HEK293 (cell line): Measurements from ENCODE around the gene SRD5A3.

ENCODE experiments used
- FEZF1 ChIP-seq: fragments of 450-650 bp; formaldehyde crosslinking; IDR thresholded peaks from 2 replicates; pipeline ENCODE4 v1.5.1; 2016; ENCODE audit warnings: missing biosample characterization, missing genetic modification characterization
- SETDB1 ChIP-seq: IDR thresholded peaks from one replicate; pipeline ENCODE4 v1.6.1; 2017; ENCODE audit warnings: mild to moderate bottlenecking, low read length, moderate library complexity, mixed read lengths; ENCODE audit not compliant: insufficient read length
- TF ChIP-seq, protein P1 (sequence below): fragments of 450-650 bp; formaldehyde crosslinking; IDR thresholded peaks from 2 replicates; pipeline ENCODE4 v1.5.1; 2016; ENCODE audit warnings: missing biosample characterization, missing genetic modification characterization
- TF ChIP-seq, protein P2 (sequence below): fragments of 450-650 bp; formaldehyde crosslinking; IDR thresholded peaks from 2 replicates; pipeline ENCODE4 v1.5.1; 2016; ENCODE audit warnings: missing biosample characterization, missing genetic modification characterization

- TF ChIP-seq FEZF1 (tag by site-specific recombination) (no peak), SETDB1 (no peak)
- TF ChIP-seq, protein P1, sequence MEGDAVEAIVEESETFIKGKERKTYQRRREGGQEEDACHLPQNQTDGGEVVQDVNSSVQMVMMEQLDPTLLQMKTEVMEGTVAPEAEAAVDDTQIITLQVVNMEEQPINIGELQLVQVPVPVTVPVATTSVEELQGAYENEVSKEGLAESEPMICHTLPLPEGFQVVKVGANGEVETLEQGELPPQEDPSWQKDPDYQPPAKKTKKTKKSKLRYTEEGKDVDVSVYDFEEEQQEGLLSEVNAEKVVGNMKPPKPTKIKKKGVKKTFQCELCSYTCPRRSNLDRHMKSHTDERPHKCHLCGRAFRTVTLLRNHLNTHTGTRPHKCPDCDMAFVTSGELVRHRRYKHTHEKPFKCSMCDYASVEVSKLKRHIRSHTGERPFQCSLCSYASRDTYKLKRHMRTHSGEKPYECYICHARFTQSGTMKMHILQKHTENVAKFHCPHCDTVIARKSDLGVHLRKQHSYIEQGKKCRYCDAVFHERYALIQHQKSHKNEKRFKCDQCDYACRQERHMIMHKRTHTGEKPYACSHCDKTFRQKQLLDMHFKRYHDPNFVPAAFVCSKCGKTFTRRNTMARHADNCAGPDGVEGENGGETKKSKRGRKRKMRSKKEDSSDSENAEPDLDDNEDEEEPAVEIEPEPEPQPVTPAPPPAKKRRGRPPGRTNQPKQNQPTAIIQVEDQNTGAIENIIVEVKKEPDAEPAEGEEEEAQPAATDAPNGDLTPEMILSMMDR (tag by site-specific recombination): peak; percentile 33; the same call in 1 of the 2 replicates
- TF ChIP-seq, protein P2, sequence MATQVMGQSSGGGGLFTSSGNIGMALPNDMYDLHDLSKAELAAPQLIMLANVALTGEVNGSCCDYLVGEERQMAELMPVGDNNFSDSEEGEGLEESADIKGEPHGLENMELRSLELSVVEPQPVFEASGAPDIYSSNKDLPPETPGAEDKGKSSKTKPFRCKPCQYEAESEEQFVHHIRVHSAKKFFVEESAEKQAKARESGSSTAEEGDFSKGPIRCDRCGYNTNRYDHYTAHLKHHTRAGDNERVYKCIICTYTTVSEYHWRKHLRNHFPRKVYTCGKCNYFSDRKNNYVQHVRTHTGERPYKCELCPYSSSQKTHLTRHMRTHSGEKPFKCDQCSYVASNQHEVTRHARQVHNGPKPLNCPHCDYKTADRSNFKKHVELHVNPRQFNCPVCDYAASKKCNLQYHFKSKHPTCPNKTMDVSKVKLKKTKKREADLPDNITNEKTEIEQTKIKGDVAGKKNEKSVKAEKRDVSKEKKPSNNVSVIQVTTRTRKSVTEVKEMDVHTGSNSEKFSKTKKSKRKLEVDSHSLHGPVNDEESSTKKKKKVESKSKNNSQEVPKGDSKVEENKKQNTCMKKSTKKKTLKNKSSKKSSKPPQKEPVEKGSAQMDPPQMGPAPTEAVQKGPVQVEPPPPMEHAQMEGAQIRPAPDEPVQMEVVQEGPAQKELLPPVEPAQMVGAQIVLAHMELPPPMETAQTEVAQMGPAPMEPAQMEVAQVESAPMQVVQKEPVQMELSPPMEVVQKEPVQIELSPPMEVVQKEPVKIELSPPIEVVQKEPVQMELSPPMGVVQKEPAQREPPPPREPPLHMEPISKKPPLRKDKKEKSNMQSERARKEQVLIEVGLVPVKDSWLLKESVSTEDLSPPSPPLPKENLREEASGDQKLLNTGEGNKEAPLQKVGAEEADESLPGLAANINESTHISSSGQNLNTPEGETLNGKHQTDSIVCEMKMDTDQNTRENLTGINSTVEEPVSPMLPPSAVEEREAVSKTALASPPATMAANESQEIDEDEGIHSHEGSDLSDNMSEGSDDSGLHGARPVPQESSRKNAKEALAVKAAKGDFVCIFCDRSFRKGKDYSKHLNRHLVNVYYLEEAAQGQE (tag by site-specific recombination): no peak
These were observed 24.3 kb upstream of the SRD5A3 start for GRCh38 chr4:55321707-55322264.
